SK-N-SH (cell line): ENCODE data around the gene COL4A5. TPM values are rescaled to one million over a fixed set of nuclear protein-coding genes. Genes with fewer than 3 reads are reported as not detected.

Source experiments
- CTCF ChIA-PET: fragments of 300-600, 350-600 bp; formaldehyde crosslinking; extraction: SDS; loops from one replicate; lab custom pipeline; 2021; lab: Yijun Ruan, JAX
- POLR2A ChIA-PET: fragments of 350-600 bp; sonication (Branson Sonifier 250); formaldehyde crosslinking; extraction: SDS; loops from one replicate; lab custom pipeline; 2020; ENCODE audit warnings: antibody characterized with exemption, inconsistent platforms; lab: Yijun Ruan, JAX
- DNase-seq: peaks from one replicate; pipeline ENCODE4 v3.0.0; 2012
- H2AFZ ChIP-seq: fragments of 200-600 bp; sonication (generic); 2 replicates; pipeline ENCODE4 v1.8.1; 2016; ENCODE audit warnings: antibody characterized with exemption, mild to moderate bottlenecking, low read depth
- H3F3A ChIP-seq: fragments of 200-600 bp; sonication (generic); replicated peaks from 2 replicates; pipeline ENCODE3; 2016; ENCODE audit warnings: antibody characterized with exemption, mild to moderate bottlenecking; ENCODE audit not compliant: insufficient read depth
- H3K27ac ChIP-seq, 2 experiments: fragments of 200-500 bp in 1 of 2; fragments of 200-600 bp in 1 of 2; sonication (Bioruptor generic) in 1 of 2; sonication (generic), shearing (Covaris generic) in 1 of 2; 2 replicates each; pipeline versions ENCODE4 v1.5.1 to v1.6.1; 2014 to 2016; ENCODE audit warnings: low read depth in 2 of 2, inconsistent platforms in 1 of 2, low read length in 1 of 2, mild to moderate bottlenecking in 1 of 2, mixed read lengths in 1 of 2
- H3K27me3 ChIP-seq: fragments of 200-600 bp; sonication (generic), shearing (Covaris generic); 2 replicates; pipeline ENCODE4 v1.6.1; 2016; ENCODE audit warnings: mixed run types; ENCODE audit not compliant: insufficient read depth
- H3K36me3 ChIP-seq, 2 experiments: fragments of 200-500 bp in 1 of 2; fragments of 200-600 bp in 1 of 2; sonication (Bioruptor generic) in 1 of 2; sonication (generic) in 1 of 2; replicated peaks in 1 of 2; 2 replicates each; pipeline versions ENCODE3 to v1.5.1; 2014 to 2016; ENCODE audit warnings: low read length in 1 of 2, mild to moderate bottlenecking in 1 of 2; ENCODE audit not compliant: insufficient read depth in 2 of 2, control insufficient read depth in 1 of 2
- H3K4me1 ChIP-seq, 2 experiments: fragments of 200-500 bp in 1 of 2; fragments of 200-600 bp in 1 of 2; sonication (Bioruptor generic) in 1 of 2; sonication (generic), shearing (Covaris generic) in 1 of 2; 2 replicates each; pipeline versions ENCODE4 v1.5.1 to v1.6.1; 2014 to 2016; ENCODE audit warnings: low read depth in 1 of 2, low read length in 1 of 2, mixed run types in 1 of 2; ENCODE audit not compliant: insufficient read depth in 2 of 2, control insufficient read depth in 1 of 2
- H3K4me2 ChIP-seq: fragments of 200-600 bp; sonication (generic), shearing (Covaris generic); 2 replicates; pipeline ENCODE4 v1.6.1; 2017; ENCODE audit warnings: mixed run types
- H3K4me3 ChIP-seq, 2 experiments: fragments of 200-500 bp in 1 of 2; fragments of 200-600 bp in 1 of 2; sonication (Bioruptor generic) in 1 of 2; sonication (generic), shearing (Covaris generic) in 1 of 2; 2 replicates each; pipeline versions ENCODE4 v1.5.1 to v1.8.1; 2014 to 2016; ENCODE audit warnings: low read depth in 2 of 2, inconsistent platforms in 1 of 2, low read length in 1 of 2, mild to moderate bottlenecking in 1 of 2, mixed read lengths in 1 of 2, moderate library complexity in 1 of 2
- H3K79me2 ChIP-seq: fragments of 200-600 bp; sonication (generic); 2 replicates; pipeline ENCODE4 v1.8.1; 2017; ENCODE audit warnings: mild to moderate bottlenecking; ENCODE audit not compliant: insufficient read depth
- H3K9ac ChIP-seq: fragments of 200-600 bp; sonication (generic); 2 replicates; pipeline ENCODE4 v1.6.1; 2017; ENCODE audit warnings: mixed run types
- H3K9me2 ChIP-seq: fragments of 200-600 bp; sonication (generic); 2 replicates; pipeline ENCODE4 v1.6.1; 2017; ENCODE audit warnings: mixed run types
- H3K9me3 ChIP-seq: fragments of 200-600 bp; sonication (generic); 2 replicates; pipeline ENCODE4 v1.6.1; 2017; ENCODE audit warnings: mixed run types, mild to moderate bottlenecking, moderate library complexity
- H4K20me1 ChIP-seq: fragments of 200-600 bp; sonication (generic); 2 replicates; pipeline ENCODE4 v1.6.1; 2017; ENCODE audit warnings: mild to moderate bottlenecking, mixed run types; ENCODE audit not compliant: insufficient read depth
- EP300 ChIP-seq, 2 experiments: IDR thresholded peaks; 2 replicates each; pipeline versions ENCODE4 v1.4.0 to v1.6.1; 2012; ENCODE audit warnings: borderline replicate concordance in 1 of 2, low read depth in 1 of 2, low read length in 1 of 2
- FOXJ3 ChIP-seq: sonication (generic); formaldehyde crosslinking; IDR thresholded peaks from 2 replicates; pipeline ENCODE4 v1.5.1; 2020; ENCODE audit warnings: mild to moderate bottlenecking, missing genetic modification reagents
- GATA2 ChIP-seq: sonication (generic); formaldehyde crosslinking; IDR thresholded peaks from 2 replicates; pipeline ENCODE4 v1.5.0; 2020; ENCODE audit warnings: mild to moderate bottlenecking, missing genetic modification reagents
- MXI1 ChIP-seq: IDR thresholded peaks from 2 replicates; pipeline ENCODE4 v1.6.1; 2012; ENCODE audit warnings: mild to moderate bottlenecking, low read depth, low read length, improper control_type of control experiment
- RAD21 ChIP-seq: IDR thresholded peaks from 2 replicates; pipeline ENCODE4 v1.6.1; 2012; ENCODE audit warnings: mild to moderate bottlenecking, low read length
- RXRA ChIP-seq: IDR thresholded peaks from 2 replicates; pipeline ENCODE4 v1.4.0; 2012; ENCODE audit warnings: low read depth, mild to moderate bottlenecking, borderline replicate concordance
- SIN3A ChIP-seq: IDR thresholded peaks from 2 replicates; pipeline ENCODE4 v1.6.1; 2012; ENCODE audit warnings: low read depth, mild to moderate bottlenecking, low read length, moderate library complexity, borderline replicate concordance
- SMC3 ChIP-seq: IDR thresholded peaks from 2 replicates; pipeline ENCODE4 v1.6.1; 2012; ENCODE audit warnings: low read depth, low read length, improper control_type of control experiment
- TAF1 ChIP-seq: IDR thresholded peaks from 2 replicates; pipeline ENCODE4 v1.6.1; 2012; ENCODE audit warnings: low read depth, mild to moderate bottlenecking, low read length, moderate library complexity, borderline replicate concordance
- ZBTB33 ChIP-seq: IDR thresholded peaks from 2 replicates; pipeline ENCODE4 v1.4.0; 2012; ENCODE audit warnings: low read depth, borderline replicate concordance
- WGBS: methylation state at CpG from one replicate; pipeline ENCODE4 v1.1.6; 2017; ENCODE audit warnings: low lambda C conversion rate; 5-methylcytosine and 5-hydroxymethylcytosine counted together
- polyA plus RNA-seq, 3 experiments: library from polyadenylated mRNA; depleted of rRNA; stranded (reverse); fragments of >200 nt; gene quantifications; 2 replicates each; pipeline ENCODE4 v1.2.3, GENCODE V29; 2012
- TF ChIP-seq, protein P1 (sequence below): fragments of 150-350 bp; IDR thresholded peaks from 2 replicates; pipeline ENCODE4 v1.6.1; 2016; ENCODE audit warnings: mild to moderate bottlenecking, low read depth, low read length
- TF ChIP-seq, protein P2 (sequence below): fragments of 200-600 bp; sonication (generic); IDR thresholded peaks from 2 replicates; pipeline ENCODE4 v1.6.1; 2017; ENCODE audit warnings: antibody characterized with exemption, mild to moderate bottlenecking, moderate library complexity

The COL4A5 gene
- polyA plus RNA-seq, 1 of the 3 experiments (the other 2 are of a cell fraction): 0.02 TPM

- TF ChIP-seq ZBTB33: no peak
- no peak for TF ChIP-seq SMC3
- TF ChIP-seq TAF1: no peak
- TF ChIP-seq GATA2 (CRISPR knock-in tag): no peak
- TF ChIP-seq, all 33 proteins: peak for 0
These were observed 257.1 kb downstream of the COL4A5 start (continued) for GRCh38 chrX:108696690-108697089.

DNA sequence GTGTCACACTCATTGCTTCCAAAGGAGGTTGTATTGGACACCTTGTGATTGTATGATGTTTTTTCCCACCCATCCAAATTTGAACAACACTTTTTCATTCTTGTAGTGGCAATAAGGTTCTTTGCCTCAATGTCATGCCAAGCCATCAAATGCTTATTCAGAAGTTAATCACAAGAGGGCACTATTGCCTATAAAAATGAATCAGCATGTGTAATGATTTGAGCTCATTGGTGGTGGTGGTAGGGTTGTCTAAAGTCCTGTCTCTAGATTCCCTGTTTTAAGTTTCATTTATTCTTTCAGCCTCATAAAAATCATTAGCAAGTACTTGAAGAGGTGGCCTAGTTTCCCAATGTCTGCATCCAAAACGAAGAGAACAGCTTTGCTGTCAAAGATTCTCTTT, 259.7 kb downstream of the COL4A5 start:
- Histone ChIP-seq H4K20me1 (no peaks in the 10 kb centered on the region), H3F3A (no peaks in the 10 kb centered on the region), H3K36me3 (no peaks in the 10 kb centered on the region), H3K9me2 (no peaks in the 10 kb centered on the region), H3K79me2 (no peaks in the 10 kb centered on the region), H3K4me2 (no peak overlapping the region), H3K27me3 (peaks cover 19% of the 10 kb centered on the region; the same call in 1 of the 2 replicates), H3K9ac (no peak overlapping the region), H3K9me3 (no peaks in the 10 kb centered on the region), H3K27ac (no peak overlapping the region), H3K4me3 (no peak overlapping the region), H3K4me1 (no peaks in the 10 kb centered on the region), H2AFZ (no peak overlapping the region)
- WGBS: 4% methylated on average over 1 of the region's 1 CpG
- ChIA-PET POLR2A (no interaction called here), CTCF (interaction anchor here (0.7 to 2.1 kb wide), 15 partner anchors 8 to 805 kb away, joined by 3 to 10 read pairs (median 4); no protein-coding TSS in a partner anchor)
- TF ChIP-seq RXRA: no peak
- TF ChIP-seq EP300 (IDR thresholded peaks at IDR 0.05; ENCODE audit: borderline replicate concordance in 1 of 2, low read depth in 1 of 2, low read length in 1 of 2): no peak
- TF ChIP-seq ZBTB33: no peak
- no peak for TF ChIP-seq FOXJ3
- TF ChIP-seq, protein P1, sequence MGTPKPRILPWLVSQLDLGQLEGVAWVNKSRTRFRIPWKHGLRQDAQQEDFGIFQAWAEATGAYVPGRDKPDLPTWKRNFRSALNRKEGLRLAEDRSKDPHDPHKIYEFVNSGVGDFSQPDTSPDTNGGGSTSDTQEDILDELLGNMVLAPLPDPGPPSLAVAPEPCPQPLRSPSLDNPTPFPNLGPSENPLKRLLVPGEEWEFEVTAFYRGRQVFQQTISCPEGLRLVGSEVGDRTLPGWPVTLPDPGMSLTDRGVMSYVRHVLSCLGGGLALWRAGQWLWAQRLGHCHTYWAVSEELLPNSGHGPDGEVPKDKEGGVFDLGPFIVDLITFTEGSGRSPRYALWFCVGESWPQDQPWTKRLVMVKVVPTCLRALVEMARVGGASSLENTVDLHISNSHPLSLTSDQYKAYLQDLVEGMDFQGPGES: no peak
- TF ChIP-seq MXI1: no peak
- peak; percentile 40; the same call in 1 of the 2 replicates for TF ChIP-seq SMC3
- peak; percentile 64 for TF ChIP-seq RAD21
- TF ChIP-seq, protein P2, sequence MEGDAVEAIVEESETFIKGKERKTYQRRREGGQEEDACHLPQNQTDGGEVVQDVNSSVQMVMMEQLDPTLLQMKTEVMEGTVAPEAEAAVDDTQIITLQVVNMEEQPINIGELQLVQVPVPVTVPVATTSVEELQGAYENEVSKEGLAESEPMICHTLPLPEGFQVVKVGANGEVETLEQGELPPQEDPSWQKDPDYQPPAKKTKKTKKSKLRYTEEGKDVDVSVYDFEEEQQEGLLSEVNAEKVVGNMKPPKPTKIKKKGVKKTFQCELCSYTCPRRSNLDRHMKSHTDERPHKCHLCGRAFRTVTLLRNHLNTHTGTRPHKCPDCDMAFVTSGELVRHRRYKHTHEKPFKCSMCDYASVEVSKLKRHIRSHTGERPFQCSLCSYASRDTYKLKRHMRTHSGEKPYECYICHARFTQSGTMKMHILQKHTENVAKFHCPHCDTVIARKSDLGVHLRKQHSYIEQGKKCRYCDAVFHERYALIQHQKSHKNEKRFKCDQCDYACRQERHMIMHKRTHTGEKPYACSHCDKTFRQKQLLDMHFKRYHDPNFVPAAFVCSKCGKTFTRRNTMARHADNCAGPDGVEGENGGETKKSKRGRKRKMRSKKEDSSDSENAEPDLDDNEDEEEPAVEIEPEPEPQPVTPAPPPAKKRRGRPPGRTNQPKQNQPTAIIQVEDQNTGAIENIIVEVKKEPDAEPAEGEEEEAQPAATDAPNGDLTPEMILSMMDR: peak; percentile 61
- TF ChIP-seq SIN3A: no peak
- peak; percentile 16 for DNase-seq
